Heart right ventricle (tissue), 16 donors: ENCODE data around the gene RBP5. TPM values are rescaled to one million over a fixed set of nuclear protein-coding genes. Genes with fewer than 3 reads are reported as not detected.

Experiments used
- ATAC-seq, 8 donors: fragments of 200-7000 bp; cut with Tn5 transposase; one replicate each; pipeline ENCODE4 v1.9.1; 2020; ENCODE audit warnings: mild to moderate bottlenecking in 8 of 8, moderate library complexity in 8 of 8, moderate number of reproducible peaks in 1 of 8
- DNase-seq, 2 donors: peaks; one replicate each; pipeline ENCODE4 v3.0.0-alpha.2; 2020
- H3K27ac ChIP-seq, 10 donors: fragments of 200-600 bp; sonication (generic) in 2 of 10; one replicate each; pipeline versions ENCODE4 v1.5.0 to v1.8.0; 2020 to 2022; ENCODE audit warnings: mild to moderate bottlenecking in 3 of 10
- H3K27me3 ChIP-seq, 7 donors: fragments of 200-600 bp; one replicate each; pipeline ENCODE4 v1.8.0; 2021 to 2022; ENCODE audit warnings: mild to moderate bottlenecking in 2 of 7
- H3K36me3 ChIP-seq, 9 donors: fragments of 200-600 bp; sonication (generic) in 1 of 9; one replicate each; pipeline versions ENCODE4 v1.5.0 to v1.8.0; 2020 to 2022; ENCODE audit warnings: mild to moderate bottlenecking in 2 of 9
- H3K4me1 ChIP-seq, 9 donors: fragments of 200-600 bp; sonication (generic) in 1 of 9; one replicate each; pipeline versions ENCODE4 v1.5.0 to v1.8.0; 2020 to 2022; ENCODE audit warnings: mild to moderate bottlenecking in 4 of 9
- H3K4me3 ChIP-seq, 10 donors: fragments of 200-600 bp; sonication (generic) in 2 of 10; one replicate each; pipeline versions ENCODE4 v1.5.0 to v1.8.0; 2020 to 2022; ENCODE audit warnings: mild to moderate bottlenecking in 7 of 10, moderate library complexity in 2 of 10
- H3K9me3 ChIP-seq, 11 donors: fragments of 200-600 bp in 10 of 11; sonication (generic) in 2 of 11; one replicate each; pipeline versions ENCODE4 v1.5.0 to v1.8.0; 2013 to 2022; ENCODE audit warnings: mild to moderate bottlenecking in 2 of 11, control low read depth in 1 of 11, moderate library complexity in 1 of 11
- CTCF ChIP-seq, 9 donors: fragments of 200-600 bp; sonication (generic) in 2 of 9; IDR thresholded peaks; one replicate each; pipeline versions ENCODE4 v1.5.0 to v1.8.0; 2021 to 2022; ENCODE audit warnings: antibody characterized with exemption in 9 of 9, mild to moderate bottlenecking in 5 of 9, moderate library complexity in 1 of 9
- WGBS, 2 donors: extraction: QIAGEN DNeasy Blood & Tissue Kit; methylation state at CpG; one replicate each; pipeline ENCODE4 v1.1.7; 2013; ENCODE audit warnings: inconsistent platforms in 1 of 2; 5-methylcytosine and 5-hydroxymethylcytosine counted together
- intact Hi-C, 10 donors: fragments of 100-400 bp; cut with DNase I; formaldehyde crosslinking; loops; one replicate each; pipeline versions ENCODE4 v1.11.1 to v1.14.2; 2022
- polyA plus RNA-seq, 2 donors: library from polyadenylated mRNA; stranded (reverse); fragments of 200-250 nt; gene quantifications; one replicate each; pipeline ENCODE4 v1.2.3, GENCODE V29; 2013
- total RNA-seq, 10 donors: library from RNA; stranded (reverse); fragmentation: NEBNext Ultra II Directional in 3 of 10; extraction: Animal tissue kit (Norgen Biotek cat#: 25700) in 3 of 10; gene quantifications; one replicate each; pipeline versions ENCODE4 v1.2.1 to v1.2.4, GENCODE V29; 2021 to 2023
- donor health status: Arrhythmogenic right ventricular cardiomyopathy.
- donor health status: ischemic (EF 13 %, LVEDD 7.1; RV severe dilation, severe dysfunction).
- donor health status: healthy with polysubstance abuse.
- donor health status: DM: no; HTN: yes; CAD: no.
- donor health status: DM: no; HTN: no; CAD: no.
- donor health status: ischemic (EF 25% LVEDD 6.9; RV normal size, moderate dysfunction).
- donor health status: ischemic (EF 25% LVEDD 5.7; RV mildly dilated, moderate dysfunction).
- donor health status: healthy.
- donor health status: DM: yes; HTN: yes; CAD: no.
- donor health status: Ischemic cardiomyopathy.
- donor health status: ischemic (EF 35%, LVEDD 5.7; RV mildly dilated, moderate dysfunction).
- donor health status: nonischemic (EF 11% LVEDD 7.7; RV severe dilation, severe dysfunction).
- donor health status: DM: yes; HTN: yes; CAD: no.
- donor health status: PGD.
- donor health status: ischemic (EF 29% LVEDD 5.4; RV normal size, mild dysfunction).
- donor health status: nonischemic (EF 23%, LVEDD 6.1; RV moderate dilation, normal function).

RBP5 gene
- total and polyA plus RNA-seq, 12 donors, result 0.34 to 3.2 (median 0.64) TPM; not detected in 6

GRCh38 chr12:7143564-7143963 is 14.9 kb upstream of the RBP5 start:
- intact Hi-C loops, result loop anchor here in 2 of 10 donors (5.0 to 10.0 kb wide), 2 partner anchors 44 to 491 kb away; partner anchors contain the start of gene PEX5 (in 1 of the 2)
- Histone ChIP-seq H3K4me1 (peaks cover 0 to 8% (median 0%) of the 10 kb centered on the region in 9 donors), H3K4me3 (no peak overlapping the region), H3K36me3 (peaks cover 0 to 71% (median 0%) of the 10 kb centered on the region in 9 donors), H3K9me3 (peaks cover 0 to 4% (median 0%) of the 10 kb centered on the region in 11 donors), H3K27me3 (no peaks in the 10 kb centered on the region), H3K27ac (no peak overlapping the region)
- ATAC-seq (no peak), DNase-seq (no peak)
- 91 to 96% methylated on average over 7 of the region's 7 CpGs for WGBS, 2 donors
- no peak for TF ChIP-seq CTCF (IDR thresholded peaks at IDR 0.05)

- WGBS, 2 donors, result 94% methylated on average over 18 of the region's 18 CpGs
- H3K9me3 ChIP-seq, result peaks cover 0 to 4% (median 0%) of the 10 kb centered on the region in 11 donors
- TF ChIP-seq CTCF (IDR thresholded peaks at IDR 0.05), result no peak
- no peak overlapping the region for H3K27ac ChIP-seq
- peaks cover 0 to 69% (median 0%) of the 10 kb centered on the region in 9 donors for H3K36me3 ChIP-seq
- ATAC-seq (peak in 2 of 8 donors; percentile 8 to 46), DNase-seq (no peak)
- no peak overlapping the region for H3K4me3 ChIP-seq
- H3K27me3 ChIP-seq, result no peaks in the 10 kb centered on the region
- peaks cover 0 to 8% (median 0%) of the 10 kb centered on the region in 9 donors for H3K4me1 ChIP-seq
- intact Hi-C loops, result loop anchor here in 2 of 10 donors (5.0 to 10.0 kb wide), 2 partner anchors 44 to 492 kb away; partner anchors contain the start of gene PEX5 (in 1 of the 2)
Observed at GRCh38 chr12:7142809-7143465, 14.2 kb upstream of the RBP5 start.

GRCh38 chr12:7142056-7142644 is 13.5 kb upstream of the RBP5 start:
- WGBS, 2 donors, result 69 to 79% methylated on average over 5 of the region's 5 CpGs
- Histone ChIP-seq H3K36me3 (peaks cover 0 to 67% (median 0%) of the 10 kb centered on the region in 9 donors), H3K4me3 (no peak overlapping the region), H3K27me3 (no peaks in the 10 kb centered on the region), H3K9me3 (peaks cover 0 to 4% (median 0%) of the 10 kb centered on the region in 11 donors), H3K4me1 (peaks cover 0 to 8% (median 0%) of the 10 kb centered on the region in 9 donors), H3K27ac (no peak overlapping the region)
- DNase-seq (no peak), ATAC-seq (peak in 5 of 8 donors; percentile 27 to 58 (median 39))
- peak; percentile 22 to 68 (median 57) for TF ChIP-seq CTCF (IDR thresholded peaks at IDR 0.05)
- intact Hi-C loops, result loop anchor here in 2 of 10 donors (5.0 to 10.0 kb wide), 2 partner anchors 45 to 493 kb away; partner anchors contain the start of gene PEX5 (in 1 of the 2)

- TF ChIP-seq CTCF (IDR thresholded peaks at IDR 0.05), result no peak
- no peak for ATAC-seq
- 87% methylated on average over 7 of the region's 7 CpGs for WGBS, 2 donors
- DNase-seq, result no peak
- Histone ChIP-seq H3K4me3 (no peak overlapping the region), H3K9me3 (peaks cover 0 to 4% (median 0%) of the 10 kb centered on the region in 11 donors), H3K4me1 (peaks cover 0 to 8% (median 0%) of the 10 kb centered on the region in 9 donors), H3K27ac (no peak overlapping the region), H3K27me3 (no peaks in the 10 kb centered on the region), H3K36me3 (peaks cover 0 to 68% (median 0%) of the 10 kb centered on the region in 9 donors)
- intact Hi-C loops, result loop anchor here in 2 of 10 donors (5.0 to 10.0 kb wide), 2 partner anchors 46 to 493 kb away; partner anchors contain the start of gene PEX5 (in 1 of the 2)
Observed at GRCh38 chr12:7141351-7142005, 12.8 kb upstream of the RBP5 start.
